GM23338 (cell line): ENCODE measurements around the gene COX5B.

Source experiments
- CTCF ChIP-seq, 2 experiments: fragments of 200-600 bp in 1 of 2; sonication (generic) in 1 of 2; conservative IDR thresholded peaks; 2 replicates each; pipeline versions ENCODE4 v1.5.1 to v1.6.1; 2016 to 2017; ENCODE audit warnings: antibody characterized with exemption in 2 of 2, low read depth in 2 of 2, mild to moderate bottlenecking in 2 of 2, moderate library complexity in 1 of 2
- ETS1 ChIP-seq: IDR thresholded peaks from 2 replicates; pipeline ENCODE4 v1.6.1; 2016; ENCODE audit warnings: antibody characterized with exemption
- EZH2 ChIP-seq: fragments of 200-600 bp; sonication (generic); IDR thresholded peaks from one replicate; pipeline ENCODE4 v1.8.0; 2017; ENCODE audit warnings: antibody characterized with exemption, mild to moderate bottlenecking, low read depth; ENCODE audit not compliant: unreplicated experiment
- POLR2AphosphoS5 ChIP-seq: IDR thresholded peaks from 2 replicates; pipeline ENCODE4 v1.6.1; 2016; ENCODE audit warnings: antibody characterized with exemption, low read depth

- TF ChIP-seq CTCF (conservative IDR thresholded peaks at IDR 0.05; ENCODE audit: low read depth in 2 of 2) = no peak
- TF ChIP-seq POLR2AphosphoS5 = no peak
- no peak for TF ChIP-seq EZH2
- no peak for TF ChIP-seq ETS1
Observed at GRCh38 chr2:97644023-97644717, 1.7 kb upstream of the COX5B start.
